SK-N-SH (cell line): ENCODE results near the gene RGL1. TPM values are rescaled to one million over a fixed set of nuclear protein-coding genes. Genes with fewer than 3 reads are reported as not detected.

Source experiments
- CTCF ChIA-PET: fragments of 300-600, 350-600 bp; formaldehyde crosslinking; extraction: SDS; loops from one replicate; lab custom pipeline; 2021; lab: Yijun Ruan, JAX
- POLR2A ChIA-PET: fragments of 350-600 bp; sonication (Branson Sonifier 250); formaldehyde crosslinking; extraction: SDS; loops from one replicate; lab custom pipeline; 2020; ENCODE audit warnings: antibody characterized with exemption, inconsistent platforms; lab: Yijun Ruan, JAX
- DNase-seq: peaks from one replicate; pipeline ENCODE4 v3.0.0; 2012
- H2AFZ ChIP-seq: fragments of 200-600 bp; sonication (generic); 2 replicates; pipeline ENCODE4 v1.8.1; 2016; ENCODE audit warnings: antibody characterized with exemption, mild to moderate bottlenecking, low read depth
- H3F3A ChIP-seq: fragments of 200-600 bp; sonication (generic); replicated peaks from 2 replicates; pipeline ENCODE3; 2016; ENCODE audit warnings: antibody characterized with exemption, mild to moderate bottlenecking; ENCODE audit not compliant: insufficient read depth
- H3K27ac ChIP-seq, 2 experiments: fragments of 200-500 bp in 1 of 2; fragments of 200-600 bp in 1 of 2; sonication (Bioruptor generic) in 1 of 2; sonication (generic), shearing (Covaris generic) in 1 of 2; 2 replicates each; pipeline versions ENCODE4 v1.5.1 to v1.6.1; 2014 to 2016; ENCODE audit warnings: low read depth in 2 of 2, inconsistent platforms in 1 of 2, low read length in 1 of 2, mild to moderate bottlenecking in 1 of 2, mixed read lengths in 1 of 2
- H3K27me3 ChIP-seq: fragments of 200-600 bp; sonication (generic), shearing (Covaris generic); 2 replicates; pipeline ENCODE4 v1.6.1; 2016; ENCODE audit warnings: mixed run types; ENCODE audit not compliant: insufficient read depth
- H3K36me3 ChIP-seq, 2 experiments: fragments of 200-500 bp in 1 of 2; fragments of 200-600 bp in 1 of 2; sonication (Bioruptor generic) in 1 of 2; sonication (generic) in 1 of 2; replicated peaks in 1 of 2; 2 replicates each; pipeline versions ENCODE3 to v1.5.1; 2014 to 2016; ENCODE audit warnings: low read length in 1 of 2, mild to moderate bottlenecking in 1 of 2; ENCODE audit not compliant: insufficient read depth in 2 of 2, control insufficient read depth in 1 of 2
- H3K4me1 ChIP-seq, 2 experiments: fragments of 200-500 bp in 1 of 2; fragments of 200-600 bp in 1 of 2; sonication (Bioruptor generic) in 1 of 2; sonication (generic), shearing (Covaris generic) in 1 of 2; 2 replicates each; pipeline versions ENCODE4 v1.5.1 to v1.6.1; 2014 to 2016; ENCODE audit warnings: low read depth in 1 of 2, low read length in 1 of 2, mixed run types in 1 of 2; ENCODE audit not compliant: insufficient read depth in 2 of 2, control insufficient read depth in 1 of 2
- H3K4me2 ChIP-seq: fragments of 200-600 bp; sonication (generic), shearing (Covaris generic); 2 replicates; pipeline ENCODE4 v1.6.1; 2017; ENCODE audit warnings: mixed run types
- H3K4me3 ChIP-seq, 2 experiments: fragments of 200-500 bp in 1 of 2; fragments of 200-600 bp in 1 of 2; sonication (Bioruptor generic) in 1 of 2; sonication (generic), shearing (Covaris generic) in 1 of 2; 2 replicates each; pipeline versions ENCODE4 v1.5.1 to v1.8.1; 2014 to 2016; ENCODE audit warnings: low read depth in 2 of 2, inconsistent platforms in 1 of 2, low read length in 1 of 2, mild to moderate bottlenecking in 1 of 2, mixed read lengths in 1 of 2, moderate library complexity in 1 of 2
- H3K79me2 ChIP-seq: fragments of 200-600 bp; sonication (generic); 2 replicates; pipeline ENCODE4 v1.8.1; 2017; ENCODE audit warnings: mild to moderate bottlenecking; ENCODE audit not compliant: insufficient read depth
- H3K9ac ChIP-seq: fragments of 200-600 bp; sonication (generic); 2 replicates; pipeline ENCODE4 v1.6.1; 2017; ENCODE audit warnings: mixed run types
- H3K9me2 ChIP-seq: fragments of 200-600 bp; sonication (generic); 2 replicates; pipeline ENCODE4 v1.6.1; 2017; ENCODE audit warnings: mixed run types
- H3K9me3 ChIP-seq: fragments of 200-600 bp; sonication (generic); 2 replicates; pipeline ENCODE4 v1.6.1; 2017; ENCODE audit warnings: mixed run types, mild to moderate bottlenecking, moderate library complexity
- H4K20me1 ChIP-seq: fragments of 200-600 bp; sonication (generic); 2 replicates; pipeline ENCODE4 v1.6.1; 2017; ENCODE audit warnings: mild to moderate bottlenecking, mixed run types; ENCODE audit not compliant: insufficient read depth
- GATA2 ChIP-seq: sonication (generic); formaldehyde crosslinking; IDR thresholded peaks from 2 replicates; pipeline ENCODE4 v1.5.0; 2020; ENCODE audit warnings: mild to moderate bottlenecking, missing genetic modification reagents
- MEF2A ChIP-seq: IDR thresholded peaks from 2 replicates; pipeline ENCODE4 v1.4.0; 2012; ENCODE audit warnings: low read depth, borderline replicate concordance
- NFIC ChIP-seq: IDR thresholded peaks from 2 replicates; pipeline ENCODE4 v1.4.0; 2012; ENCODE audit warnings: borderline replicate concordance
- PBX3 ChIP-seq: IDR thresholded peaks from 2 replicates; pipeline ENCODE4; 2012
- POLR2AphosphoS5 ChIP-seq: IDR thresholded peaks from 2 replicates; pipeline ENCODE4 v1.6.1; 2012; ENCODE audit warnings: low read depth, low read length
- RCOR1 ChIP-seq: fragments of 150-350 bp; IDR thresholded peaks from 2 replicates; pipeline ENCODE4 v1.6.1; 2017; ENCODE audit warnings: antibody characterized with exemption, low read length
- REST ChIP-seq: IDR thresholded peaks from 2 replicates; pipeline ENCODE4 v1.6.1; 2012; ENCODE audit warnings: mild to moderate bottlenecking, low read depth, low read length, moderate library complexity
- SIN3A ChIP-seq: IDR thresholded peaks from 2 replicates; pipeline ENCODE4 v1.6.1; 2012; ENCODE audit warnings: low read depth, mild to moderate bottlenecking, low read length, moderate library complexity, borderline replicate concordance
- TCF12 ChIP-seq: IDR thresholded peaks from 2 replicates; pipeline ENCODE4 v1.4.0; 2012
- TEAD4 ChIP-seq: IDR thresholded peaks from 2 replicates; pipeline ENCODE4 v1.4.0; 2012; ENCODE audit warnings: mild to moderate bottlenecking, borderline replicate concordance; ENCODE audit not compliant: insufficient read depth
- YY1 ChIP-seq: IDR thresholded peaks from 2 replicates; pipeline ENCODE4 v1.4.0; 2012; ENCODE audit warnings: low read depth, mild to moderate bottlenecking
- ZBTB33 ChIP-seq: IDR thresholded peaks from 2 replicates; pipeline ENCODE4 v1.4.0; 2012; ENCODE audit warnings: low read depth, borderline replicate concordance
- WGBS: methylation state at CpG from one replicate; pipeline ENCODE4 v1.1.6; 2017; ENCODE audit warnings: low lambda C conversion rate; 5-methylcytosine and 5-hydroxymethylcytosine counted together
- polyA plus RNA-seq, 3 experiments: library from polyadenylated mRNA; depleted of rRNA; stranded (reverse); fragments of >200 nt; gene quantifications; 2 replicates each; pipeline ENCODE4 v1.2.3, GENCODE V29; 2012
- TF ChIP-seq, protein P1 (sequence below): fragments of 150-350 bp; IDR thresholded peaks from 2 replicates; pipeline ENCODE4 v1.6.1; 2016; ENCODE audit warnings: mild to moderate bottlenecking, low read depth, low read length
- TF ChIP-seq, protein P2 (sequence below): fragments of 150-350 bp; IDR thresholded peaks from 2 replicates; pipeline ENCODE4 v1.6.1; 2017; ENCODE audit warnings: antibody characterized with exemption, low read length, low read depth, borderline replicate concordance

The RGL1 gene
- polyA plus RNA-seq, 1 of the 3 experiments (the other 2 are of a cell fraction): 8.3 TPM

DNA sequence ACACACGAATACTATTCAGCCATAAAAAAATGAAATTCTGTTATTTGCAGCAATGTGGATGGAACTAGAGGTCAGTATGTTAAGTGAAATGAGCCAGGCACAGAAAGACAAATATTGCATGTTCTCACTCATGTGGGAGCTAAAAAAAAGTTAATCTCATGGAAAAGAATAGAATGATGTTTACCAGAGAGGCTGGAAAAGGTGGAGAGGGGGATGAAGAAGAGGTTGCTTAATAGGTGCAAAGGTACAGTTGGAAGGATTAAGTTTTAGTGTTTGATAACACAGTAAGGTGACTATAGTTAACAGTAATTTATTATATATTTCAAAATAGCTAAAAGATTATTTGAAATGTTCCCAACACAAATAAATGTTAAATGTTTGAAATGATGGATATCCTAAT lies 10.8 kb upstream of the RGL1 start:
- no peak overlapping the region for H3K27ac ChIP-seq
- TF ChIP-seq SIN3A (no peak), TCF12 (no peak), GATA2 (no peak), POLR2AphosphoS5 (no peak)
- TF ChIP-seq, protein P1, sequence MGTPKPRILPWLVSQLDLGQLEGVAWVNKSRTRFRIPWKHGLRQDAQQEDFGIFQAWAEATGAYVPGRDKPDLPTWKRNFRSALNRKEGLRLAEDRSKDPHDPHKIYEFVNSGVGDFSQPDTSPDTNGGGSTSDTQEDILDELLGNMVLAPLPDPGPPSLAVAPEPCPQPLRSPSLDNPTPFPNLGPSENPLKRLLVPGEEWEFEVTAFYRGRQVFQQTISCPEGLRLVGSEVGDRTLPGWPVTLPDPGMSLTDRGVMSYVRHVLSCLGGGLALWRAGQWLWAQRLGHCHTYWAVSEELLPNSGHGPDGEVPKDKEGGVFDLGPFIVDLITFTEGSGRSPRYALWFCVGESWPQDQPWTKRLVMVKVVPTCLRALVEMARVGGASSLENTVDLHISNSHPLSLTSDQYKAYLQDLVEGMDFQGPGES: no peak
- ChIA-PET CTCF (no interaction called here), POLR2A (no interaction called here)
- no peak overlapping the region for H2AFZ ChIP-seq
- WGBS: 81% methylated on average over 1 of the region's 1 CpG
- no peaks in the 10 kb centered on the region for H3K9me2 ChIP-seq
- no peaks in the 10 kb centered on the region for H3K79me2 ChIP-seq
- no peak overlapping the region for H3K4me2 ChIP-seq
- no peaks in the 10 kb centered on the region for H3K27me3 ChIP-seq
- no peaks in the 10 kb centered on the region for H3K36me3 ChIP-seq
- no peak overlapping the region for H3K9ac ChIP-seq
- H3K9me3 ChIP-seq: no peaks in the 10 kb centered on the region
- H4K20me1 ChIP-seq: no peaks in the 10 kb centered on the region
- no peak overlapping the region for H3K4me3 ChIP-seq
- no peak for DNase-seq
- no peaks in the 10 kb centered on the region for H3K4me1 ChIP-seq
- H3F3A ChIP-seq: no peaks in the 10 kb centered on the region

DNA sequence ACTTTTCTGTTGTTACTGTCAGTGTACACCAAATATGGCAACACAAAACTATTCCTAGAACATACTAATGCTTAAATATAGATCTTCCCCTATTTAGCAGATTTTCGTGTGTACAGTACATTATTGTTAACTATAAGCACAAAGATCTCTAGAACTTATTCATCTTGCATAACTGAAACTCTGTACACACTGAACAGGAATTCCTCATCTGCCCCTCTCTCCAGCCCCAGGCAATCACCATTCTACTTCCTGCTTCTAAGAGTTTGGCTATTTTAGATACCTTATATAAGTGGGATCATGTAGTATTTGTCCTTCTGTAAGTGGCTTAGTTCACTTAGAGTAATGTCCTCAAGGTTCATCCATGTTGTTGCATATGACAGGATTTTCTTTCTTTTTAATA lies 4.5 kb upstream of the RGL1 start:
- H3F3A ChIP-seq: peaks cover 24% of the 10 kb centered on the region
- no peak for TF ChIP-seq NFIC
- no peak for TF ChIP-seq TEAD4
- TF ChIP-seq MEF2A: no peak
- no peak for TF ChIP-seq TCF12
- TF ChIP-seq PBX3: no peak
- H3K9me3 ChIP-seq: no peaks in the 10 kb centered on the region
- peaks cover 0 to 6% of the 10 kb centered on the region in 2 experiments for H3K36me3 ChIP-seq
- ChIA-PET POLR2A (no interaction called here), CTCF (no interaction called here)
- H3K4me2 ChIP-seq: no peak overlapping the region
- no peak overlapping the region for H3K4me3 ChIP-seq
- no peak overlapping the region for H3K9ac ChIP-seq
- H3K9me2 ChIP-seq: no peaks in the 10 kb centered on the region
- H4K20me1 ChIP-seq: no peaks in the 10 kb centered on the region
- 89% methylated on average over 1 of the region's 1 CpG for WGBS
- DNase-seq: no peak
- H2AFZ ChIP-seq: no peak overlapping the region
- no peaks in the 10 kb centered on the region for H3K79me2 ChIP-seq
- no peaks in the 10 kb centered on the region for H3K27me3 ChIP-seq
- H3K27ac ChIP-seq: no peak overlapping the region
- H3K4me1 ChIP-seq: peaks cover 5 to 6% of the 10 kb centered on the region in 2 experiments; a peak in 3 of 4 replicates

DNA sequence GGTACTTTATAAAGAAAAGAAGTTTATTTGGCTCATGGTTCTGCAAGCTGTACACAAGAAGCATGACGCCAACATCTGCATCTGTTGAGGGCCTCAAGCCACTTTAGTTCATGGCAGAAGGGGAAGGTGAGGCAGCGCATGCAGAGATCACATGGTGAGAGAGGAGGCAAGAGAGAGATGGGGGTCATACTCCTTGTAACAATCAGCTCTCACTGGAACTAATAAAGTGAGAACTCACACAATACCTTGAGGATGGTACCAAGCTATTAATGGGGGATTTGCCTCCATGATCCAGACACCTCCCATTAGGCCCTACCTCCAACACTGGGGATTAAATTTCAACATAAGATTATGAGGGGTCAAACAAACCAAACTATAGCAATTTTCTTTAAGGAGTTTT lies 3.3 kb upstream of the RGL1 start:
- Histone ChIP-seq H3F3A (peaks cover 26% of the 10 kb centered on the region), H3K27ac (no peak overlapping the region), H3K36me3 (peaks cover 0 to 6% of the 10 kb centered on the region in 2 experiments), H3K27me3 (no peaks in the 10 kb centered on the region), H3K4me2 (no peak overlapping the region), H3K9me3 (no peaks in the 10 kb centered on the region), H3K4me3 (no peak overlapping the region), H3K4me1 (peaks cover 5 to 14% of the 10 kb centered on the region in 2 experiments; a peak in 3 of 4 replicates), H3K9ac (no peak overlapping the region), H4K20me1 (no peaks in the 10 kb centered on the region), H2AFZ (no peak overlapping the region), H3K79me2 (no peaks in the 10 kb centered on the region), H3K9me2 (no peaks in the 10 kb centered on the region)
- DNase-seq: no peak
- ChIA-PET POLR2A (no interaction called here), CTCF (interaction anchor here (0.8 kb wide), 1 partner anchor 114 kb away, joined by 3 read pairs; no protein-coding TSS in a partner anchor)
- WGBS: 94% methylated on average over 2 of the region's 2 CpGs
- TF ChIP-seq RCOR1 (no peak), ZBTB33 (no peak), REST (no peak), YY1 (no peak)
- TF ChIP-seq, protein P2, sequence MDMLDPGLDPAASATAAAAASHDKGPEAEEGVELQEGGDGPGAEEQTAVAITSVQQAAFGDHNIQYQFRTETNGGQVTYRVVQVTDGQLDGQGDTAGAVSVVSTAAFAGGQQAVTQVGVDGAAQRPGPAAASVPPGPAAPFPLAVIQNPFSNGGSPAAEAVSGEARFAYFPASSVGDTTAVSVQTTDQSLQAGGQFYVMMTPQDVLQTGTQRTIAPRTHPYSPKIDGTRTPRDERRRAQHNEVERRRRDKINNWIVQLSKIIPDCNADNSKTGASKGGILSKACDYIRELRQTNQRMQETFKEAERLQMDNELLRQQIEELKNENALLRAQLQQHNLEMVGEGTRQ: no peak
